ENCODE results near the gene B3GALNT2. TPM values are rescaled to one million over a fixed set of nuclear protein-coding genes. Genes with fewer than 3 reads are reported as not detected.
A peak's percentile ranks its signal among the peaks of the same experiment; 100 is the strongest.
"Not testable (repeated sequence)": the region's sequence is repeated elsewhere in the genome, so short reads cannot be mapped to it uniquely, and the experiment has no call there.

B3GALNT2 gene
- total RNA-seq, 1 donor from 2014 or later, result 19.6 TPM

GRCh38 chr1:235504494-235505222, 406 bp upstream of the B3GALNT2 start:
- no peak for FAIRE-seq
- DNase-seq (ENCODE audit: low spot score in 2 of 2), result peak; percentile 94 to 98

- FAIRE-seq, result no peak
These were observed 690 bp downstream of the B3GALNT2 start for GRCh38 chr1:235503403-235504121.

GRCh38 chr1:235502601-235503402, 1.4 kb downstream of the B3GALNT2 start:
- FAIRE-seq (no peak), DNase-seq (ENCODE audit: low spot score in 2 of 2) (no peak)

More at GRCh38 chr1:235503403-235504121, 690 bp downstream of the B3GALNT2 start:
- DNase-seq (ENCODE audit: low spot score in 2 of 2), result peak; percentile 26 to 29

- no peak for DNase-seq (ENCODE audit: low spot score in 2 of 2)
- no peak for FAIRE-seq
These were observed 3.2 kb downstream of the B3GALNT2 start for GRCh38 chr1:235500971-235501540.

GRCh38 chr1:235495551-235495950, 8.7 kb downstream of the B3GALNT2 start:
- no peak for FAIRE-seq
- no peak for DNase-seq (ENCODE audit: low spot score in 2 of 2)

- no peak for DNase-seq (ENCODE audit: low spot score in 2 of 2)
- no peak for FAIRE-seq
These were observed 9.2 kb downstream of the B3GALNT2 start for GRCh38 chr1:235495030-235495429.

GRCh38 chr1:235494531-235494930, 9.7 kb downstream of the B3GALNT2 start:
- DNase-seq (ENCODE audit: low spot score in 2 of 2), result no peak
- no peak for FAIRE-seq

GRCh38 chr1:235491644-235492043, 12.6 kb downstream of the B3GALNT2 start:
- DNase-seq (ENCODE audit: low spot score in 2 of 2) (no peak), FAIRE-seq (no peak)

GRCh38 chr1:235486321-235486720, 17.9 kb downstream of the B3GALNT2 start:
- DNase-seq (ENCODE audit: low spot score in 2 of 2) (no peak), FAIRE-seq (no peak)

GRCh38 chr1:235485558-235485957, 18.7 kb downstream of the B3GALNT2 start:
- DNase-seq (ENCODE audit: low spot score in 2 of 2) (no peak), FAIRE-seq (no peak)

- no peak for FAIRE-seq
These were observed 21.2 kb downstream of the B3GALNT2 start for GRCh38 chr1:235483090-235483489.

GRCh38 chr1:235473806-235474205, 30.4 kb downstream of the B3GALNT2 start:
- DNase-seq (ENCODE audit: low spot score in 2 of 2) (no peak), FAIRE-seq (no peak)

More at GRCh38 chr1:235483090-235483489, 21.2 kb downstream of the B3GALNT2 start:
- no peak for DNase-seq (ENCODE audit: low spot score in 2 of 2)

GRCh38 chr1:235470741-235471439, 33.4 kb downstream of the B3GALNT2 start:
- DNase-seq (ENCODE audit: low spot score in 2 of 2) (no peak), FAIRE-seq (no peak)

GRCh38 chr1:235469897-235470296, 34.4 kb downstream of the B3GALNT2 start:
- DNase-seq (ENCODE audit: low spot score in 2 of 2); FAIRE-seq: not testable (repeated sequence)

GRCh38 chr1:235468970-235469369, 35.3 kb downstream of the B3GALNT2 start:
- FAIRE-seq (no peak), DNase-seq (ENCODE audit: low spot score in 2 of 2) (no peak)

GRCh38 chr1:235468004-235468403, 36.2 kb downstream of the B3GALNT2 start:
- no peak for DNase-seq (ENCODE audit: low spot score in 2 of 2)
- FAIRE-seq, result no peak

- no peak for FAIRE-seq
- DNase-seq (ENCODE audit: low spot score in 2 of 2), result no peak
These were observed 39.2 kb downstream of the B3GALNT2 start for GRCh38 chr1:235465066-235465465.

- not testable (repeated sequence) for DNase-seq (ENCODE audit: low spot score in 2 of 2)
These were observed 41.4 kb downstream of the B3GALNT2 start for GRCh38 chr1:235462832-235463231.

GRCh38 chr1:235461954-235462353, 42.3 kb downstream of the B3GALNT2 start:
- DNase-seq (ENCODE audit: low spot score in 2 of 2) (no peak), FAIRE-seq (no peak)

More at GRCh38 chr1:235462832-235463231, 41.4 kb downstream of the B3GALNT2 start:
- not testable (repeated sequence) for FAIRE-seq

- FAIRE-seq, result no peak
- DNase-seq (ENCODE audit: low spot score in 2 of 2), result no peak
These were observed 43.5 kb downstream of the B3GALNT2 start for GRCh38 chr1:235460770-235461169.
